ENCODE measurements around the gene CKB. TPM values are rescaled to one million over a fixed set of nuclear protein-coding genes. Genes with fewer than 3 reads are reported as not detected.

CKB gene
- total RNA-seq, 2 experiments from 2014 or later: 5.8 to 9.1 TPM

- DNase-seq (no peak), ATAC-seq (no peak)
- H3K36me3 Mint-ChIP-seq (ENCODE audit: low read depth): no peaks in the 10 kb centered on the region
- no peaks in the 10 kb centered on the region for H3K4me1 Mint-ChIP-seq (ENCODE audit: low read depth)
- TF ChIP-seq, protein P1, sequence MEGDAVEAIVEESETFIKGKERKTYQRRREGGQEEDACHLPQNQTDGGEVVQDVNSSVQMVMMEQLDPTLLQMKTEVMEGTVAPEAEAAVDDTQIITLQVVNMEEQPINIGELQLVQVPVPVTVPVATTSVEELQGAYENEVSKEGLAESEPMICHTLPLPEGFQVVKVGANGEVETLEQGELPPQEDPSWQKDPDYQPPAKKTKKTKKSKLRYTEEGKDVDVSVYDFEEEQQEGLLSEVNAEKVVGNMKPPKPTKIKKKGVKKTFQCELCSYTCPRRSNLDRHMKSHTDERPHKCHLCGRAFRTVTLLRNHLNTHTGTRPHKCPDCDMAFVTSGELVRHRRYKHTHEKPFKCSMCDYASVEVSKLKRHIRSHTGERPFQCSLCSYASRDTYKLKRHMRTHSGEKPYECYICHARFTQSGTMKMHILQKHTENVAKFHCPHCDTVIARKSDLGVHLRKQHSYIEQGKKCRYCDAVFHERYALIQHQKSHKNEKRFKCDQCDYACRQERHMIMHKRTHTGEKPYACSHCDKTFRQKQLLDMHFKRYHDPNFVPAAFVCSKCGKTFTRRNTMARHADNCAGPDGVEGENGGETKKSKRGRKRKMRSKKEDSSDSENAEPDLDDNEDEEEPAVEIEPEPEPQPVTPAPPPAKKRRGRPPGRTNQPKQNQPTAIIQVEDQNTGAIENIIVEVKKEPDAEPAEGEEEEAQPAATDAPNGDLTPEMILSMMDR (IDR thresholded peaks at IDR 0.05): no peak
- CTCF ChIA-PET: interaction anchor here (0.6 to 3.6 kb wide), 10 partner anchors 10 to 48 kb away, joined by 3 to 19 read pairs (median 3); partner anchors contain the start of genes BAG5, COA8 and TRMT61A
- intact Hi-C loops (cut with micrococcal nuclease): no loop called here
- no peak overlapping the region for H3K27ac Mint-ChIP-seq
- no peak overlapping the region for H3K4me3 Mint-ChIP-seq
- H3K27me3 Mint-ChIP-seq: no peaks in the 10 kb centered on the region
- POLR2A ChIA-PET: interaction anchor here (0.6 to 1.3 kb wide), 2 partner anchors 10 to 11 kb away, joined by 3 to 4 read pairs; no protein-coding TSS in a partner anchor
- no peaks in the 10 kb centered on the region for H3K9me3 Mint-ChIP-seq
Measured at GRCh38 chr14:103547455-103547940, 24.9 kb upstream of the CKB start.

GRCh38 chr14:103546652-103547454, 24.2 kb upstream of the CKB start:
- no peaks in the 10 kb centered on the region for H3K4me1 Mint-ChIP-seq (ENCODE audit: low read depth)
- no peaks in the 10 kb centered on the region for H3K36me3 Mint-ChIP-seq (ENCODE audit: low read depth)
- DNase-seq (peak; percentile 85), ATAC-seq (peak; percentile 91)
- no peak overlapping the region for H3K27ac Mint-ChIP-seq
- H3K27me3 Mint-ChIP-seq: no peaks in the 10 kb centered on the region
- H3K4me3 Mint-ChIP-seq: no peak overlapping the region
- ChIA-PET POLR2A (interaction anchor here (0.6 to 1.4 kb wide), 3 partner anchors 9 to 15 kb away, joined by 3 to 5 read pairs (median 4); no protein-coding TSS in a partner anchor), CTCF (interaction anchor here (0.6 to 3.6 kb wide), 11 partner anchors 10 to 48 kb away, joined by 3 to 19 read pairs (median 3); partner anchors contain the start of genes BAG5, COA8 and TRMT61A)
- TF ChIP-seq, protein P1 (IDR thresholded peaks at IDR 0.05): peak; percentile 98
- no peaks in the 10 kb centered on the region for H3K9me3 Mint-ChIP-seq
- intact Hi-C loops (cut with micrococcal nuclease): no loop called here

DNA sequence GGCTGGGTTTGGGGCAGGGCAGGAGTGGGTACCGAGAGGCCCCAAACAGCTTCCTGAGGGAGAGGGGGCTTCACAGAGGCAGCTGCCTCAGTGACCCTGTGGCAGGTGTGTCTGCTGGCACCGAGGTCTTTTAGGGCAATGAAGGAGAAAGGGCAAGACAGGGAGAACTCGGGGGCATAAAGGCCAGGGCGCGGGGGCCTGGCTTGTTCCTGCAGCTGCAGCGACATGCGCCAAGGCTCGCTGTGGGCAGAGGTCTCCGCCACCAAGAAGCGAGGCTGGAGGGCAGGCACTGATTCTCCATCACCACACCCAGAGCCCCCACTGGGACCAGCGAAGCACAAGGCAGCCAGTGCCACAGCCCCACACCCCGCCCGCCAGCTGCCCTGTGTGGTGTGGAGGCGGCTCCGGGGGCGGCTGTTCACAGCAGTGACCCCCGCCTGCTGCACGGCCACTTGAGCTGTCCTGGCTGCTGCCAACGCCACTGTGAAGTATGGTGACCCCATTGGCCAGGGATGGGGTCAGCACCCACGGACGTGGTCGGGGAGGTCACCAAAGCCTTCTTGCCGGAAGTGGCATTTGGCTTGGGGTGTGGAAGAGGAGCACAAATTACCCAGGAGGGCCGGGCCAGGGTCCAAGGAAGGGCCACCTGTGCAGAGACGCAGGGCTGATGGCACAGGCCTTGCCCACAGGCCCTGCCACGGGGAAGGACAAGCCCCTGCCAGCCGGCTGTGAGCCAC, 23.5 kb upstream of the CKB start:
- ChIA-PET POLR2A (interaction anchor here (1.3 to 1.4 kb wide), 2 partner anchors 8 to 15 kb away, joined by 3 to 5 read pairs; no protein-coding TSS in a partner anchor), CTCF (interaction anchor here (0.8 to 3.6 kb wide), 9 partner anchors 9 to 47 kb away, joined by 3 to 19 read pairs (median 4); partner anchors contain the start of genes BAG5 and COA8)
- intact Hi-C loops (cut with micrococcal nuclease): no loop called here
- TF ChIP-seq, protein P1 (IDR thresholded peaks at IDR 0.05): no peak
- DNase-seq: no peak
- Mint-ChIP-seq H3K36me3 (ENCODE audit: low read depth) (no peaks in the 10 kb centered on the region), H3K4me3 (no peak overlapping the region), H3K4me1 (ENCODE audit: low read depth) (no peaks in the 10 kb centered on the region), H3K27ac (no peak overlapping the region), H3K9me3 (no peaks in the 10 kb centered on the region), H3K27me3 (no peaks in the 10 kb centered on the region)
- ATAC-seq: no peak

DNA sequence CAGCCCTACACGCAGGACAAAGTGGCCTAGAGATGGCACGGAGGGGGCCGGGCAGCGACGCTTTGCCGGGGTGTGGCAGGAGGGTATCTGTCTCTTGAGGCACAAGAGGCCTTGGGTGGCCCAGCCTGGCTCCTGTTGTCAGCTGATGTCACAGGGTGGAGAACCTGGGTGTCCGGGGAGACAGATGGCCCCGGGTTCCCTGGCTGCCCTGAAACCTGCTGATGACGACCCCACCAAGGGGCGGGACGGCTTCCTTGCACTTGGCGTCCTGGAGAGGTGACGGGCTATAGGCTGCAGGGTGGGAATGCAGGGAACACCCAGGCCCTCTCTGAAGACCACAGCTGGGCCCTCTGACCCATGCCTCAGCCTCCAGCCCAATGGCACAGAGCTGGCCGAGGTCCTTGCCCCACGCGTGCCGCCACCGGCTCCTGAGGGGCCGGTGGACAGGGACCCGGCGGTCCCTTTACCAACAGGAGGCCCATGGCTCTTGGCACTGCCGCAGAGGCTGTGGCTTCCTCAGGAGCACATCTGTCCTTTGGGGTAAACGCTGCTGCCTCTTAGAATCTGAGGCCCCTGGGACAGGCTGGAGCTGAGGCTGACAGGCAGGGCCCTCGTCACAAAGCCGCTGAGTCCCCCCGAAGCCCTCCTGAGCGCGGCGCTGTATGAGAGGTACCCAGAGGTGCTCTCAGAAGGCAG, 22.7 kb upstream of the CKB start:
- TF ChIP-seq, protein P1 (IDR thresholded peaks at IDR 0.05): no peak
- no peaks in the 10 kb centered on the region for H3K9me3 Mint-ChIP-seq
- H3K4me1 Mint-ChIP-seq (ENCODE audit: low read depth): no peaks in the 10 kb centered on the region
- ChIA-PET POLR2A (interaction anchor here (1.4 kb wide), 1 partner anchor 16 kb away, joined by 5 read pairs; no protein-coding TSS in a partner anchor), CTCF (interaction anchor here (0.8 to 3.6 kb wide), 5 partner anchors 13 to 45 kb away, joined by 3 to 19 read pairs (median 4); no protein-coding TSS in a partner anchor)
- DNase-seq: no peak
- ATAC-seq: no peak
- no peak overlapping the region for H3K4me3 Mint-ChIP-seq
- H3K36me3 Mint-ChIP-seq (ENCODE audit: low read depth): no peaks in the 10 kb centered on the region
- intact Hi-C loops (cut with micrococcal nuclease): no loop called here
- H3K27me3 Mint-ChIP-seq: no peaks in the 10 kb centered on the region
- H3K27ac Mint-ChIP-seq: no peak overlapping the region
